GM23338 (cell line): ENCODE results near the gene DPH2. TPM values are rescaled to one million over a fixed set of nuclear protein-coding genes. Genes with fewer than 3 reads are reported as not detected.

ENCODE experiments used
- ATAC-seq: fragments of 200-7000 bp; cut with Tn5 transposase; 3 replicates; pipeline ENCODE4 v1.9.1; 2020
- DNase-seq: peaks from one replicate; pipeline ENCODE4 v3.0.0-alpha.2; 2015; ENCODE audit warnings: low spot score
- H2AFZ ChIP-seq: fragments of 200-600 bp; sonication (generic); 2 replicates; pipeline ENCODE4 v1.8.0; 2016; ENCODE audit warnings: antibody characterized with exemption, mild to moderate bottlenecking, moderate library complexity
- H3F3A ChIP-seq: fragments of 200-600 bp; sonication (generic); replicated peaks from 2 replicates; pipeline ENCODE4 v1.8.0; 2017; ENCODE audit warnings: antibody characterized with exemption, mixed run types, low read depth
- H3K27ac ChIP-seq: fragments of 200-600 bp; sonication (generic); 2 replicates; pipeline ENCODE4 v1.6.1; 2016; ENCODE audit warnings: low read depth
- H3K27me3 ChIP-seq: fragments of 200-600 bp; sonication (generic); 2 replicates; pipeline ENCODE4 v1.8.0; 2016; ENCODE audit warnings: mild to moderate bottlenecking, mixed run types, moderate library complexity; ENCODE audit not compliant: insufficient read depth
- H3K36me3 ChIP-seq: fragments of 200-600 bp; sonication (generic); 2 replicates; pipeline ENCODE4 v1.8.0; 2016; ENCODE audit warnings: mild to moderate bottlenecking; ENCODE audit not compliant: insufficient read depth
- H3K4me1 ChIP-seq: fragments of 200-600 bp; sonication (generic); 2 replicates; pipeline ENCODE4 v1.8.0; 2016; ENCODE audit warnings: mild to moderate bottlenecking, moderate library complexity; ENCODE audit not compliant: insufficient read depth
- H3K4me2 ChIP-seq: fragments of 200-600 bp; sonication (generic); 2 replicates; pipeline ENCODE4 v1.7.1; 2017; ENCODE audit warnings: mixed run types
- H3K4me3 ChIP-seq: fragments of 200-600 bp; sonication (generic); 2 replicates; pipeline ENCODE4 v1.6.1; 2016; ENCODE audit warnings: mixed run types
- H3K79me2 ChIP-seq: fragments of 200-600 bp; sonication (generic); replicated peaks from 2 replicates; pipeline ENCODE4 v1.8.0; 2017; ENCODE audit warnings: mild to moderate bottlenecking; ENCODE audit not compliant: insufficient read depth
- H3K9me2 ChIP-seq: fragments of 200-600 bp; sonication (generic); 2 replicates; pipeline ENCODE4 v1.8.0; 2017; ENCODE audit not compliant: insufficient read depth
- H4K20me1 ChIP-seq: fragments of 200-600 bp; sonication (generic); replicated peaks from 2 replicates; pipeline ENCODE4 v1.8.0; 2017; ENCODE audit warnings: mild to moderate bottlenecking; ENCODE audit not compliant: insufficient read depth
- H3K27ac Mint-ChIP-seq: 2 replicates; pipeline ENCODE4 v1.8.0; 2020; ENCODE audit warnings: inconsistent platforms, mild to moderate bottlenecking, moderate library complexity, mixed read lengths
- H3K27me3 Mint-ChIP-seq: 3 replicates; pipeline ENCODE4 v1.8.0; 2022; ENCODE audit warnings: low read depth, mild to moderate bottlenecking, moderate library complexity, mixed read lengths, inconsistent platforms; ENCODE audit not compliant: insufficient read depth, poor library complexity
- H3K36me3 Mint-ChIP-seq: 3 replicates; pipeline ENCODE4 v1.8.0; 2021; ENCODE audit warnings: low read depth, mild to moderate bottlenecking, inconsistent platforms, moderate library complexity, mixed read lengths
- H3K4me1 Mint-ChIP-seq: 3 replicates; pipeline ENCODE4 v1.8.0; 2020; ENCODE audit warnings: mild to moderate bottlenecking, inconsistent platforms, mixed read lengths
- H3K4me3 Mint-ChIP-seq: 3 replicates; pipeline ENCODE4 v1.8.0; 2021; ENCODE audit warnings: moderate library complexity, mild to moderate bottlenecking, inconsistent platforms, mixed read lengths
- H3K9me3 Mint-ChIP-seq: 3 replicates; pipeline ENCODE4 v1.8.0; 2020; ENCODE audit warnings: moderate library complexity, mild to moderate bottlenecking, inconsistent platforms, mixed read lengths
- CREB1 ChIP-seq: fragments of 250-450 bp; sonication (Bioruptor Pico); IDR thresholded peaks from 2 replicates; pipeline ENCODE4 v1.5.0; 2020; ENCODE audit warnings: low read depth, mild to moderate bottlenecking, moderate library complexity
- EZH2 ChIP-seq: fragments of 200-600 bp; sonication (generic); IDR thresholded peaks from one replicate; pipeline ENCODE4 v1.8.0; 2017; ENCODE audit warnings: antibody characterized with exemption, mild to moderate bottlenecking, low read depth; ENCODE audit not compliant: unreplicated experiment
- EZH2phosphoT487 ChIP-seq: fragments of 200-600 bp; sonication (generic); IDR thresholded peaks from one replicate; pipeline ENCODE4 v1.8.1; 2018; ENCODE audit warnings: antibody characterized with exemption; ENCODE audit not compliant: unreplicated experiment
- POLR2AphosphoS5 ChIP-seq: IDR thresholded peaks from 2 replicates; pipeline ENCODE4 v1.6.1; 2016; ENCODE audit warnings: antibody characterized with exemption, low read depth
- STAT1 ChIP-seq: IDR thresholded peaks from one replicate; pipeline ENCODE4 v1.6.1; 2016; ENCODE audit warnings: antibody characterized with exemption; ENCODE audit not compliant: unreplicated experiment
- ZNF114 ChIP-seq: fragments of 250-450 bp; sonication (Bioruptor Pico); IDR thresholded peaks from 2 replicates; pipeline ENCODE4 v1.5.0; 2020; ENCODE audit warnings: mild to moderate bottlenecking, moderate library complexity
- ZNF331 ChIP-seq: fragments of 250-450 bp; sonication (Bioruptor Pico); IDR thresholded peaks from 2 replicates; pipeline ENCODE4 v1.5.0; 2020; ENCODE audit warnings: low read depth, mild to moderate bottlenecking, moderate library complexity
- polyA plus RNA-seq: library from polyadenylated mRNA; unstranded; fragments of >200 nt; fragmentation: Nextera tagmentation; extraction: Ambion mirVana; gene quantifications from 2 replicates; pipeline ENCODE4 v1.2.1, GENCODE V29; 2016
- total RNA-seq: library from RNA; depleted of rRNA; stranded (reverse); fragments of >200 nt; shearing (Covaris generic); gene quantifications from 2 replicates; pipeline ENCODE4 v1.2.3, GENCODE V29; 2014
- TF ChIP-seq, protein P1 (sequence below): fragments of 250-450 bp; sonication (Bioruptor Pico); IDR thresholded peaks from 2 replicates; pipeline ENCODE4 v1.5.0; 2020; ENCODE audit warnings: mild to moderate bottlenecking, moderate library complexity
- TF ChIP-seq, protein P2 (sequence below): IDR thresholded peaks from one replicate; pipeline ENCODE4 v1.6.1; 2018; ENCODE audit warnings: antibody characterized with exemption; ENCODE audit not compliant: unreplicated experiment
- TF ChIP-seq, protein P3 (sequence below), 2 experiments: fragments of 200-600 bp in 1 of 2; sonication (generic) in 1 of 2; conservative IDR thresholded peaks; 2 replicates each; pipeline versions ENCODE4 v1.5.1 to v1.6.1; 2016 to 2017; ENCODE audit warnings: antibody characterized with exemption in 2 of 2, low read depth in 2 of 2, mild to moderate bottlenecking in 2 of 2, moderate library complexity in 1 of 2

Gene DPH2
- total and polyA plus RNA-seq, 2 experiments from 2014 or later: 32.1 to 90.3 TPM

DNA sequence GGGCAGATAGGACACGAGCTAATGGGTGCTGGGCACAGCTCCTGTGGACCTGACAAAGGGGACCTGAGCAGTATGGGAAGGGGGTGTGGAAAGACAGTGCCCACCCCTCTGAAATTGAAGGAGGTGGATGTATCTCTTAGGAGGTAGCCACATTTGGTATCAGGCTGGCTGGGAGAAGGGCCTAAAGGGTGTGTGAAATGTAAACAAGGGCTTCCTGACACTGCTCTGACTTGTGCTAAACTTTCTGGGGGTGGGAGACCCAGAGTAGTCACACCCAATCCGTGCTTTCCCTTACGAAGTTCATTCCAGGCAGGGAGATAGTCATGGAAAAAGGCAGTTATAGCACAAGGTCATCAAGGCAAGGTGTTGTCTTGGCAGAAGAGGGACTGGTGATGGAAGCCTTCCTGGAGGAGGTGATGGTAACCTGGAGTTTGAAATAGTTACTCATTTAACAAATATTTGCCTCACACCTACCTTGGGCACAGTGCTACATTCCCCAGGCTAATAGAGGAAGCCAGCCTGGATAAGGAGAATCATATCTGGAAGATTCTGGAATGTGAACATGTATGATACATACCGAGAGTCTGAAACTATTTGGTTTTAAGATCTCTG lies 16.3 kb downstream of the DPH2 start (continued):
- TF ChIP-seq, protein P1, sequence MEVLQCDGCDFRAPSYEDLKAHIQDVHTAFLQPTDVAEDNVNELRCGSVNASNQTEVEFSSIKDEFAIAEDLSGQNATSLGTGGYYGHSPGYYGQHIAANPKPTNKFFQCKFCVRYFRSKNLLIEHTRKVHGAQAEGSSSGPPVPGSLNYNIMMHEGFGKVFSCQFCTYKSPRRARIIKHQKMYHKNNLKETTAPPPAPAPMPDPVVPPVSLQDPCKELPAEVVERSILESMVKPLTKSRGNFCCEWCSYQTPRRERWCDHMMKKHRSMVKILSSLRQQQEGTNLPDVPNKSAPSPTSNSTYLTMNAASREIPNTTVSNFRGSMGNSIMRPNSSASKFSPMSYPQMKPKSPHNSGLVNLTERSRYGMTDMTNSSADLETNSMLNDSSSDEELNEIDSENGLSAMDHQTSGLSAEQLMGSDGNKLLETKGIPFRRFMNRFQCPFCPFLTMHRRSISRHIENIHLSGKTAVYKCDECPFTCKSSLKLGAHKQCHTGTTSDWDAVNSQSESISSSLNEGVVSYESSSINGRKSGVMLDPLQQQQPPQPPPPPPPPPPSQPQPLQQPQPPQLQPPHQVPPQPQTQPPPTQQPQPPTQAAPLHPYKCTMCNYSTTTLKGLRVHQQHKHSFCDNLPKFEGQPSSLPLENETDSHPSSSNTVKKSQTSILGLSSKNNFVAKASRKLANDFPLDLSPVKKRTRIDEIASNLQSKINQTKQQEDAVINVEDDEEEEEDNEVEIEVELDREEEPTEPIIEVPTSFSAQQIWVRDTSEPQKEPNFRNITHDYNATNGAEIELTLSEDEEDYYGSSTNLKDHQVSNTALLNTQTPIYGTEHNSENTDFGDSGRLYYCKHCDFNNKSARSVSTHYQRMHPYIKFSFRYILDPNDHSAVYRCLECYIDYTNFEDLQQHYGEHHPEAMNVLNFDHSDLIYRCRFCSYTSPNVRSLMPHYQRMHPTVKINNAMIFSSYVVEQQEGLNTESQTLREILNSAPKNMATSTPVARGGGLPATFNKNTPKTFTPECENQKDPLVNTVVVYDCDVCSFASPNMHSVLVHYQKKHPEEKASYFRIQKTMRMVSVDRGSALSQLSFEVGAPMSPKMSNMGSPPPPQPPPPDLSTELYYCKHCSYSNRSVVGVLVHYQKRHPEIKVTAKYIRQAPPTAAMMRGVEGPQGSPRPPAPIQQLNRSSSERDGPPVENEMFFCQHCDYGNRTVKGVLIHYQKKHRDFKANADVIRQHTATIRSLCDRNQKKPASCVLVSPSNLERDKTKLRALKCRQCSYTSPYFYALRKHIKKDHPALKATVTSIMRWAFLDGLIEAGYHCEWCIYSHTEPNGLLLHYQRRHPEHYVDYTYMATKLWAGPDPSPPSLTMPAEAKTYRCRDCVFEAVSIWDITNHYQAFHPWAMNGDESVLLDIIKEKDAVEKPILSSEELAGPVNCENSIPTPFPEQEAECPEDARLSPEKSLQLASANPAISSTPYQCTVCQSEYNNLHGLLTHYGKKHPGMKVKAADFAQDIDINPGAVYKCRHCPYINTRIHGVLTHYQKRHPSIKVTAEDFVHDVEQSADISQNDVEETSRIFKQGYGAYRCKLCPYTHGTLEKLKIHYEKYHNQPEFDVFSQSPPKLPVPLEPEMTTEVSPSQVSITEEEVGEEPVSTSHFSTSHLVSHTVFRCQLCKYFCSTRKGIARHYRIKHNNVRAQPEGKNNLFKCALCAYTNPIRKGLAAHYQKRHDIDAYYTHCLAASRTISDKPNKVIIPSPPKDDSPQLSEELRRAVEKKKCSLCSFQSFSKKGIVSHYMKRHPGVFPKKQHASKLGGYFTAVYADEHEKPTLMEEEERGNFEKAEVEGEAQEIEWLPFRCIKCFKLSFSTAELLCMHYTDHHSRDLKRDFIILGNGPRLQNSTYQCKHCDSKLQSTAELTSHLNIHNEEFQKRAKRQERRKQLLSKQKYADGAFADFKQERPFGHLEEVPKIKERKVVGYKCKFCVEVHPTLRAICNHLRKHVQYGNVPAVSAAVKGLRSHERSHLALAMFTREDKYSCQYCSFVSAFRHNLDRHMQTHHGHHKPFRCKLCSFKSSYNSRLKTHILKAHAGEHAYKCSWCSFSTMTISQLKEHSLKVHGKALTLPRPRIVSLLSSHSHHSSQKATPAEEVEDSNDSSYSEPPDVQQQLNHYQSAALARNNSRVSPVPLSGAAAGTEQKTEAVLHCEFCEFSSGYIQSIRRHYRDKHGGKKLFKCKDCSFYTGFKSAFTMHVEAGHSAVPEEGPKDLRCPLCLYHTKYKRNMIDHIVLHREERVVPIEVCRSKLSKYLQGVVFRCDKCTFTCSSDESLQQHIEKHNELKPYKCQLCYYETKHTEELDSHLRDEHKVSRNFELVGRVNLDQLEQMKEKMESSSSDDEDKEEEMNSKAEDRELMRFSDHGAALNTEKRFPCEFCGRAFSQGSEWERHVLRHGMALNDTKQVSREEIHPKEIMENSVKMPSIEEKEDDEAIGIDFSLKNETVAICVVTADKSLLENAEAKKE: no peak

DNA sequence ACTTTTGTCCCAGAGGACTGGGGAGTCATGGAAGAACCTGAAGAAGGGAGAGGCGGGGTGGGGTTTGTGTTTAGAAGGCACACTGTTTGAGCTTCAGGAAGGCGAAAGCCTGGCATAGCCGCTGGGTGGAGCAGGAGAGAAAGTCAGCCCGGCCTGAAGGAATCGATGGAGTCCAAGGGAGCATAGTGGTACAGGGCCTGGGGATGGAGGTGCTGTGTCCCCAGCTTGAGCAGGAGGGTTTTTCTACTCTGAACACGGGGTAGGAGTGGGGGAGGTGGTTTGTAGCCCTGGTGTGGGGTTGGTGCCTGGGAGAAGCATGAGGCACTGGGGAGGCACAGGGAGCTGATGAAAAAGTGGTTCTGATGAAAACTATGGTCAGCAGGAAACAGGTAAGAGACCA lies 16.9 kb downstream of the DPH2 start:
- Mint-ChIP-seq H3K4me1 (peaks cover 11% of the 10 kb centered on the region; the same call in 2 of the 3 replicates), H3K36me3 (peaks cover 29% of the 10 kb centered on the region), H3K9me3 (no peaks in the 10 kb centered on the region), H3K4me3 (no peak overlapping the region), H3K27ac (no peak overlapping the region), H3K27me3 (peaks cover 26% of the 10 kb centered on the region)
- Histone ChIP-seq H3F3A (peaks cover 15% of the 10 kb centered on the region), H2AFZ (no peak overlapping the region), H3K36me3 (no peaks in the 10 kb centered on the region), H3K4me2 (no peak overlapping the region), H4K20me1 (no peaks in the 10 kb centered on the region; the same call in 1 of the 2 replicates), H3K27me3 (0 out of 2 replicates have a peak, but pooled peaks cover 5% of the 10 kb centered on the region), H3K4me3 (no peak overlapping the region), H3K9me2 (no peaks in the 10 kb centered on the region), H3K27ac (no peak overlapping the region), H3K79me2 (no peaks in the 10 kb centered on the region), H3K4me1 (no peaks in the 10 kb centered on the region; the same call in 1 of the 2 replicates)
- DNase-seq: no peak
- no peak for ATAC-seq
- TF ChIP-seq, protein P2, sequence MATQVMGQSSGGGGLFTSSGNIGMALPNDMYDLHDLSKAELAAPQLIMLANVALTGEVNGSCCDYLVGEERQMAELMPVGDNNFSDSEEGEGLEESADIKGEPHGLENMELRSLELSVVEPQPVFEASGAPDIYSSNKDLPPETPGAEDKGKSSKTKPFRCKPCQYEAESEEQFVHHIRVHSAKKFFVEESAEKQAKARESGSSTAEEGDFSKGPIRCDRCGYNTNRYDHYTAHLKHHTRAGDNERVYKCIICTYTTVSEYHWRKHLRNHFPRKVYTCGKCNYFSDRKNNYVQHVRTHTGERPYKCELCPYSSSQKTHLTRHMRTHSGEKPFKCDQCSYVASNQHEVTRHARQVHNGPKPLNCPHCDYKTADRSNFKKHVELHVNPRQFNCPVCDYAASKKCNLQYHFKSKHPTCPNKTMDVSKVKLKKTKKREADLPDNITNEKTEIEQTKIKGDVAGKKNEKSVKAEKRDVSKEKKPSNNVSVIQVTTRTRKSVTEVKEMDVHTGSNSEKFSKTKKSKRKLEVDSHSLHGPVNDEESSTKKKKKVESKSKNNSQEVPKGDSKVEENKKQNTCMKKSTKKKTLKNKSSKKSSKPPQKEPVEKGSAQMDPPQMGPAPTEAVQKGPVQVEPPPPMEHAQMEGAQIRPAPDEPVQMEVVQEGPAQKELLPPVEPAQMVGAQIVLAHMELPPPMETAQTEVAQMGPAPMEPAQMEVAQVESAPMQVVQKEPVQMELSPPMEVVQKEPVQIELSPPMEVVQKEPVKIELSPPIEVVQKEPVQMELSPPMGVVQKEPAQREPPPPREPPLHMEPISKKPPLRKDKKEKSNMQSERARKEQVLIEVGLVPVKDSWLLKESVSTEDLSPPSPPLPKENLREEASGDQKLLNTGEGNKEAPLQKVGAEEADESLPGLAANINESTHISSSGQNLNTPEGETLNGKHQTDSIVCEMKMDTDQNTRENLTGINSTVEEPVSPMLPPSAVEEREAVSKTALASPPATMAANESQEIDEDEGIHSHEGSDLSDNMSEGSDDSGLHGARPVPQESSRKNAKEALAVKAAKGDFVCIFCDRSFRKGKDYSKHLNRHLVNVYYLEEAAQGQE: no peak
- TF ChIP-seq ZNF331 (CRISPR knock-in tag): no peak
- no peak for TF ChIP-seq POLR2AphosphoS5
- TF ChIP-seq CREB1 (CRISPR knock-in tag): no peak
- TF ChIP-seq EZH2phosphoT487: no peak
- TF ChIP-seq EZH2: no peak
- TF ChIP-seq ZNF114: no peak
- no peak for TF ChIP-seq STAT1
- TF ChIP-seq, protein P3, sequence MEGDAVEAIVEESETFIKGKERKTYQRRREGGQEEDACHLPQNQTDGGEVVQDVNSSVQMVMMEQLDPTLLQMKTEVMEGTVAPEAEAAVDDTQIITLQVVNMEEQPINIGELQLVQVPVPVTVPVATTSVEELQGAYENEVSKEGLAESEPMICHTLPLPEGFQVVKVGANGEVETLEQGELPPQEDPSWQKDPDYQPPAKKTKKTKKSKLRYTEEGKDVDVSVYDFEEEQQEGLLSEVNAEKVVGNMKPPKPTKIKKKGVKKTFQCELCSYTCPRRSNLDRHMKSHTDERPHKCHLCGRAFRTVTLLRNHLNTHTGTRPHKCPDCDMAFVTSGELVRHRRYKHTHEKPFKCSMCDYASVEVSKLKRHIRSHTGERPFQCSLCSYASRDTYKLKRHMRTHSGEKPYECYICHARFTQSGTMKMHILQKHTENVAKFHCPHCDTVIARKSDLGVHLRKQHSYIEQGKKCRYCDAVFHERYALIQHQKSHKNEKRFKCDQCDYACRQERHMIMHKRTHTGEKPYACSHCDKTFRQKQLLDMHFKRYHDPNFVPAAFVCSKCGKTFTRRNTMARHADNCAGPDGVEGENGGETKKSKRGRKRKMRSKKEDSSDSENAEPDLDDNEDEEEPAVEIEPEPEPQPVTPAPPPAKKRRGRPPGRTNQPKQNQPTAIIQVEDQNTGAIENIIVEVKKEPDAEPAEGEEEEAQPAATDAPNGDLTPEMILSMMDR (conservative IDR thresholded peaks at IDR 0.05; ENCODE audit: low read depth in 2 of 2): peak; percentile 15 to 40; a peak in 3 of 4 replicates
